Esophagus muscularis mucosa (tissue), 4 donors: ENCODE measurements around the gene TENT5A.

Source experiments
- CTCF ChIP-seq, 3 experiments: fragments of 200-600 bp in 2 of 3; fragments of 450-650 bp in 1 of 3; sonication (generic) in 2 of 3; IDR thresholded peaks; one replicate each; pipeline ENCODE4 v1.5.1; 2017 to 2019; ENCODE audit warnings: antibody characterized with exemption in 3 of 3, mild to moderate bottlenecking in 2 of 3, moderate library complexity in 1 of 3
- EP300 ChIP-seq: sonication (generic); formaldehyde crosslinking; IDR thresholded peaks from one replicate; pipeline ENCODE4 v1.6.1; 2017; ENCODE audit warnings: antibody characterized with exemption
- POLR2A ChIP-seq: fragments of 450-650 bp; IDR thresholded peaks from one replicate; pipeline ENCODE4 v1.6.1; 2017; ENCODE audit warnings: antibody characterized with exemption, moderate library complexity, mild to moderate bottlenecking, low read depth
- POLR2AphosphoS5 ChIP-seq, 2 donors: sonication (generic); formaldehyde crosslinking; IDR thresholded peaks; one replicate each; pipeline ENCODE4 v1.6.1; 2017; ENCODE audit warnings: antibody characterized with exemption in 2 of 2

- TF ChIP-seq EP300, result no peak
- TF ChIP-seq CTCF (IDR thresholded peaks at IDR 0.05), result no peak
- TF ChIP-seq POLR2AphosphoS5 (IDR thresholded peaks at IDR 0.05), result no peak
- no peak for TF ChIP-seq POLR2A
Observed at GRCh38 chr6:81720427-81720826, 32.1 kb downstream of the TENT5A start.
